ENCODE results near the gene CSPG4. TPM values are rescaled to one million over a fixed set of nuclear protein-coding genes. Genes with fewer than 3 reads are reported as not detected.
A peak's percentile ranks its signal among the peaks of the same experiment; 100 is the strongest.
"Not testable (repeated sequence)": the region's sequence is repeated elsewhere in the genome, so short reads cannot be mapped to it uniquely, and the experiment has no call there.

CSPG4 gene
- total RNA-seq, 2 donors from 2014 or later = 32.6 to 55.6 TPM

GRCh38 chr15:75758071-75758872 is 45.6 kb upstream of the CSPG4 start:
- peaks cover 0 to 8% of the 10 kb centered on the region in 2 donors for H3K4me1 ChIP-seq
- peak; percentile 92 for DNase-seq (ENCODE audit: low spot score)

DNA sequence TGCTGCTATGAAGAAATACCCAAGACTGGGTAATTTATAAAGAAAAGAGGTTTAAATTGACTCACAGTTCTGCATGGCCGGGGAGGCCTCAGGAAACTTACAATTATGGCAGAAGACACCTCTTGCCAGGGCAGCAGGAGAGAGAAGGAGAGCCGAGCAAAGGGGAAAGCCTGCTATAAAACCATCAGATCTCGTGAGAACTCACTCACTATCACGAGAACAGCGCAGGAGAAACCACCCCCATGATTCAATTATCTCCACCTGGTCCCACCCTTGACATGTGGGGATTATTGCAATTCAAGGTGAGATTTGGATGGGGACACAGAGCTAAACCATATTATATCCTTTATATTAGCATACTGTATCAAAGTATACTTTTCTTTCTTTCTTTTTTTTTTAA is 42.2 kb upstream of the CSPG4 start:
- not testable (repeated sequence) for H3K36me3 ChIP-seq; H3K4me3 ChIP-seq; DNase-seq (ENCODE audit: low spot score); H3K4me1 ChIP-seq; H3K27me3 ChIP-seq; H3K9me3 ChIP-seq; H3K27ac ChIP-seq

More at GRCh38 chr15:75758071-75758872, 45.6 kb upstream of the CSPG4 start:
- Histone ChIP-seq H3K9me3 (no peaks in the 10 kb centered on the region), H3K27me3 (no peaks in the 10 kb centered on the region), H3K4me3 (peak overlapping the region; percentile 43 to 58), H3K36me3 (no peaks in the 10 kb centered on the region), H3K27ac (peak overlapping the region; percentile 77 to 87)
- TF ChIP-seq, protein P1, sequence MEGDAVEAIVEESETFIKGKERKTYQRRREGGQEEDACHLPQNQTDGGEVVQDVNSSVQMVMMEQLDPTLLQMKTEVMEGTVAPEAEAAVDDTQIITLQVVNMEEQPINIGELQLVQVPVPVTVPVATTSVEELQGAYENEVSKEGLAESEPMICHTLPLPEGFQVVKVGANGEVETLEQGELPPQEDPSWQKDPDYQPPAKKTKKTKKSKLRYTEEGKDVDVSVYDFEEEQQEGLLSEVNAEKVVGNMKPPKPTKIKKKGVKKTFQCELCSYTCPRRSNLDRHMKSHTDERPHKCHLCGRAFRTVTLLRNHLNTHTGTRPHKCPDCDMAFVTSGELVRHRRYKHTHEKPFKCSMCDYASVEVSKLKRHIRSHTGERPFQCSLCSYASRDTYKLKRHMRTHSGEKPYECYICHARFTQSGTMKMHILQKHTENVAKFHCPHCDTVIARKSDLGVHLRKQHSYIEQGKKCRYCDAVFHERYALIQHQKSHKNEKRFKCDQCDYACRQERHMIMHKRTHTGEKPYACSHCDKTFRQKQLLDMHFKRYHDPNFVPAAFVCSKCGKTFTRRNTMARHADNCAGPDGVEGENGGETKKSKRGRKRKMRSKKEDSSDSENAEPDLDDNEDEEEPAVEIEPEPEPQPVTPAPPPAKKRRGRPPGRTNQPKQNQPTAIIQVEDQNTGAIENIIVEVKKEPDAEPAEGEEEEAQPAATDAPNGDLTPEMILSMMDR (IDR thresholded peaks at IDR 0.05) = peak in 1 of 2 donors; percentile 53

- Histone ChIP-seq H3K4me1 (no peaks in the 10 kb centered on the region), H3K4me3 (no peak overlapping the region), H3K27ac (no peak overlapping the region), H3K36me3 (no peaks in the 10 kb centered on the region), H3K27me3 (no peaks in the 10 kb centered on the region), H3K9me3 (no peaks in the 10 kb centered on the region)
- TF ChIP-seq, protein P1 (IDR thresholded peaks at IDR 0.05) = no peak
- DNase-seq (ENCODE audit: low spot score) = no peak
These were observed 40.5 kb upstream of the CSPG4 start for GRCh38 chr15:75753145-75753544.

DNA sequence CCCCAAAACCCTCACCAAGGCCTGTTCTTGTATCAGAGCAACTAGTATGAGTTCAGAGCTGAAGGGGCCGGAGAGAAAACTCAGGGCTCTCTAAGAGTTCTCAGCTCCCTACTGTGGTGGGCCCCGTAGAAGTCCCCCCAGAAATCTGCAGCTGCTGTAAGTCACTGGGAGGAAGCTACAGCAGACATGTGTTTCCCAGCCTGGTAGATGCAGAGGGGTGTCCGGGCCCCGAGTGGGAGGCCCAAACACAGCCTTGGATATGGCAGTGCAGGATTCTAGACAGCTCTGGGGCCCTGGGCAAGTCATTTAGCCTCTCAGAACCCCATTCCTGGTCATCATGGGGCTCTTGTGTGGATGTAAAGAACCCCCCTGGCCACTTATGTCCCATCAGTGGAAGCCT is 39.2 kb upstream of the CSPG4 start:
- TF ChIP-seq, protein P1 (IDR thresholded peaks at IDR 0.05) = no peak
- Histone ChIP-seq H3K36me3 (no peaks in the 10 kb centered on the region), H3K27ac (no peak overlapping the region), H3K4me3 (no peak overlapping the region), H3K27me3 (no peaks in the 10 kb centered on the region), H3K4me1 (no peaks in the 10 kb centered on the region), H3K9me3 (no peaks in the 10 kb centered on the region)
- no peak for DNase-seq (ENCODE audit: low spot score)

GRCh38 chr15:75751116-75751875 is 38.6 kb upstream of the CSPG4 start:
- H3K4me1 ChIP-seq = no peaks in the 10 kb centered on the region
- TF ChIP-seq, protein P1 (IDR thresholded peaks at IDR 0.05) = no peak
- H3K4me3 ChIP-seq = no peak overlapping the region
- no peaks in the 10 kb centered on the region for H3K9me3 ChIP-seq
- H3K27ac ChIP-seq = no peak overlapping the region
- no peaks in the 10 kb centered on the region for H3K27me3 ChIP-seq
- H3K36me3 ChIP-seq = no peaks in the 10 kb centered on the region
- DNase-seq (ENCODE audit: low spot score) = no peak

Data from right atrium auricular region (tissue), 2 donors.